GM23338 (cell line): Measurements from ENCODE around the gene SLN.

Experiments used
- EZH2phosphoT487 ChIP-seq: fragments of 200-600 bp; sonication (generic); IDR thresholded peaks from one replicate; pipeline ENCODE4 v1.8.1; 2018; ENCODE audit warnings: antibody characterized with exemption; ENCODE audit not compliant: unreplicated experiment
- TF ChIP-seq, protein P1 (sequence below), 2 experiments: fragments of 200-600 bp in 1 of 2; sonication (generic) in 1 of 2; conservative IDR thresholded peaks; 2 replicates each; pipeline versions ENCODE4 v1.5.1 to v1.6.1; 2016 to 2017; ENCODE audit warnings: antibody characterized with exemption in 2 of 2, low read depth in 2 of 2, mild to moderate bottlenecking in 2 of 2, moderate library complexity in 1 of 2
- TF ChIP-seq, protein P2 (sequence below): IDR thresholded peaks from one replicate; pipeline ENCODE4 v1.6.1; 2018; ENCODE audit warnings: antibody characterized with exemption; ENCODE audit not compliant: unreplicated experiment

DNA sequence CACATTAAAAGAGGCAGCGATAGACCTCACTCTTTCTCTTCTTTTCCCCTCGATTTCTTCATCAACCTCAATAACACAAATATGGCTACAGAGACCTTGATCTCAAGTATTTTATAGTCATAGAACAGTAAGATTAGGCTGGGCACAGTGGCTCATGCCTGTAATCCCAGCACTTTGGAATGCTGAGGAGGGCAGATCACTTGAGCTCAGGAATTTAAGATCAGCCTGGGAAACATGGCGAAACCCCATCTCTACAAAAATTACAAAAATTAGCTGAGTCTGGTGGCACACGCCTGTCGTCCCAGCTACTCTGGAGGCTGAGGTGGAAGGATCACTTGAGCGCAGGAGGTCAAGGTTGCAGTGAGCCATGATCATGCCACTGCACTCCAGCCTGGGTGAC, 14.6 kb downstream of the SLN start:
- TF ChIP-seq, protein P1, sequence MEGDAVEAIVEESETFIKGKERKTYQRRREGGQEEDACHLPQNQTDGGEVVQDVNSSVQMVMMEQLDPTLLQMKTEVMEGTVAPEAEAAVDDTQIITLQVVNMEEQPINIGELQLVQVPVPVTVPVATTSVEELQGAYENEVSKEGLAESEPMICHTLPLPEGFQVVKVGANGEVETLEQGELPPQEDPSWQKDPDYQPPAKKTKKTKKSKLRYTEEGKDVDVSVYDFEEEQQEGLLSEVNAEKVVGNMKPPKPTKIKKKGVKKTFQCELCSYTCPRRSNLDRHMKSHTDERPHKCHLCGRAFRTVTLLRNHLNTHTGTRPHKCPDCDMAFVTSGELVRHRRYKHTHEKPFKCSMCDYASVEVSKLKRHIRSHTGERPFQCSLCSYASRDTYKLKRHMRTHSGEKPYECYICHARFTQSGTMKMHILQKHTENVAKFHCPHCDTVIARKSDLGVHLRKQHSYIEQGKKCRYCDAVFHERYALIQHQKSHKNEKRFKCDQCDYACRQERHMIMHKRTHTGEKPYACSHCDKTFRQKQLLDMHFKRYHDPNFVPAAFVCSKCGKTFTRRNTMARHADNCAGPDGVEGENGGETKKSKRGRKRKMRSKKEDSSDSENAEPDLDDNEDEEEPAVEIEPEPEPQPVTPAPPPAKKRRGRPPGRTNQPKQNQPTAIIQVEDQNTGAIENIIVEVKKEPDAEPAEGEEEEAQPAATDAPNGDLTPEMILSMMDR (conservative IDR thresholded peaks at IDR 0.05; ENCODE audit: low read depth in 2 of 2): no peak
- TF ChIP-seq EZH2phosphoT487: no peak
- TF ChIP-seq, protein P2, sequence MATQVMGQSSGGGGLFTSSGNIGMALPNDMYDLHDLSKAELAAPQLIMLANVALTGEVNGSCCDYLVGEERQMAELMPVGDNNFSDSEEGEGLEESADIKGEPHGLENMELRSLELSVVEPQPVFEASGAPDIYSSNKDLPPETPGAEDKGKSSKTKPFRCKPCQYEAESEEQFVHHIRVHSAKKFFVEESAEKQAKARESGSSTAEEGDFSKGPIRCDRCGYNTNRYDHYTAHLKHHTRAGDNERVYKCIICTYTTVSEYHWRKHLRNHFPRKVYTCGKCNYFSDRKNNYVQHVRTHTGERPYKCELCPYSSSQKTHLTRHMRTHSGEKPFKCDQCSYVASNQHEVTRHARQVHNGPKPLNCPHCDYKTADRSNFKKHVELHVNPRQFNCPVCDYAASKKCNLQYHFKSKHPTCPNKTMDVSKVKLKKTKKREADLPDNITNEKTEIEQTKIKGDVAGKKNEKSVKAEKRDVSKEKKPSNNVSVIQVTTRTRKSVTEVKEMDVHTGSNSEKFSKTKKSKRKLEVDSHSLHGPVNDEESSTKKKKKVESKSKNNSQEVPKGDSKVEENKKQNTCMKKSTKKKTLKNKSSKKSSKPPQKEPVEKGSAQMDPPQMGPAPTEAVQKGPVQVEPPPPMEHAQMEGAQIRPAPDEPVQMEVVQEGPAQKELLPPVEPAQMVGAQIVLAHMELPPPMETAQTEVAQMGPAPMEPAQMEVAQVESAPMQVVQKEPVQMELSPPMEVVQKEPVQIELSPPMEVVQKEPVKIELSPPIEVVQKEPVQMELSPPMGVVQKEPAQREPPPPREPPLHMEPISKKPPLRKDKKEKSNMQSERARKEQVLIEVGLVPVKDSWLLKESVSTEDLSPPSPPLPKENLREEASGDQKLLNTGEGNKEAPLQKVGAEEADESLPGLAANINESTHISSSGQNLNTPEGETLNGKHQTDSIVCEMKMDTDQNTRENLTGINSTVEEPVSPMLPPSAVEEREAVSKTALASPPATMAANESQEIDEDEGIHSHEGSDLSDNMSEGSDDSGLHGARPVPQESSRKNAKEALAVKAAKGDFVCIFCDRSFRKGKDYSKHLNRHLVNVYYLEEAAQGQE: no peak
